ENCODE data around the gene ROGDI.

- TF ChIP-seq NFRKB (IDR thresholded peaks at IDR 0.05) (no peak), PKNOX1 (IDR thresholded peaks at IDR 0.05) (no peak), FOXM1 (IDR thresholded peaks at IDR 0.05; ENCODE audit: borderline replicate concordance) (no peak), HDGF (IDR thresholded peaks at IDR 0.05; ENCODE audit: borderline replicate concordance) (no peak), L3MBTL2 (conservative IDR thresholded peaks at IDR 0.05) (no peak)
Observed at GRCh38 chr16:4785758-4786433, 16.5 kb downstream of the ROGDI start.
